SW 1271 (cell line): ENCODE measurements around the gene LGR6.

Experiments used
- DNase-seq, 2 experiments: peaks; one replicate each; lab custom pipeline; 2025; lab: John Stamatoyannopoulos, UW

The LGR6 gene

GRCh38 chr1:202288177-202288576 lies 94.6 kb downstream of the LGR6 start:
- DNase-seq: no peak

DNA sequence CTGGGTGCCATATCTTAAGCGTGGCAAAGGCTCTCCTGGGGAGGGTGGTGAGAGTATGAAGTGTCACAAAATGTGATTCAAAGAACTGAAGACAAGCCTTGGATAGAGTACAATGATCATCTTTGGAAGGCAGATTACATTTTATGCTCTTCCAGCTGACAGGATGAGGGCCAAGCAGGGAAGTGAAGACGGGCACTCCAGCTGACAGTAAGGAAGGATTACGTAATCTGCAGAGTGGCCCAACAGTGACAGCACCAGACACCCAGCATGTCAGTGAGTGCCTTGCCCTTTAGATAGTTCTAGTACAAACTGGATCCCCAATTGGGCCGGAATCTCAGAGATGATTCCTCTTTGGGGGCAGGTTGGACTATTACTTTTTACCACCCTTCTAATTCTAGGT lies 95.4 kb downstream of the LGR6 start:
- DNase-seq: no peak

DNA sequence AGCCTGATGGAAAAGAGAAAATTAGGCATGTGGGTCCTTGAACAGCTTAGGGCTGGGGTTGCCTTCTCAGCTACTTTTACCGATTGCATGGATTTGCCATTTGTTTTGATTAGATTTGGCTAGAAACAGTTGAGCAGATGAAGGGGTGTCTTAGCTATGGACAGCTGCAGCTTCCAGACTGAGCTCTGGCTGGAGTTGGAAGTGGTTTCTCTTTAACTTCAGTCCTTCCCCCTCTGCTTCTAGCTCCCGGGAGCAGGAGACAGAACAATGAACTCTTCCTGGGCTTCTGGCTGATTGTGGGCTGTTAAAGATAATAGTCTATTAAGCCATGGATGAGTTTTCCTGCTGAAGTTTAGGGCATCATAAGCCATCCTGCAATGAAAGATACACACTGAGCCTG lies 97.4 kb downstream of the LGR6 start:
- DNase-seq: no peak

DNA sequence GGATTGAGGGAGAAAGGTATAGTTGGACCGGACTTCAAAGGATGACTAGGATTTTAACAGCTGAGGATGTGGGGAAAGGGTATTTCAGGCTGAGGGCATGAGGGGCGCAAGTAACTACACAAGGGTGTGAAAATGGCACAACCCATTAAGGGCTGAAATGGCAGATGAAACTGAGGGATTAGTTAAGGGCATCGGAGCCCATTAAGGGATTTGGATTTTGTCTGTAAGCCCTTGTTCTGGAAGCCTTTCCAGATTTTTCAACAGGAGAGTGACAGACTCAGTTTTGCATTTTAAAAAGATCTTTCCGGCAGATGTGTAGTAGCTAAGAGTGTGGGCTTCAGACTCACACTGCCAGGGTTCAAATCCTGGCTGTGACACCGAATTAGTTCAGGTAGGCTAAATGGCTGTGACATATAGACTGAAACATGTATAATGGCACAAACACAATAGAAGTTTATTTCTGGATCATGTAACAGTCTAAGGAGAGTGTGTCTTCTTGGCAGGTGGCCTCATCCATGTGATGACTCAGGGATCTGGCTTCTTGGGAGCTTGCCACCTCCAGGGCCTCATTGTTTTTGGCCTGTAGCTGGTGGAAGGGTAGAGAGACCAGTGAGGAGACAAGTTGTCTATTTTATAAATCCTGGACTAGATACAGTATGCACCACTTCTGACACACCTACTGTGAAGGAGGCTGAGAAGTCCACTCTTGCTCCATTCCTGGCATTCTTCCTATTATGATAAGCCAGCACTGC lies 98.5 kb downstream of the LGR6 start:
- DNase-seq: peak in 1 of 2 experiments; percentile 12

- no peak for DNase-seq
Observed at GRCh38 chr1:202292773-202293172, 99.2 kb downstream of the LGR6 start.

- DNase-seq: no peak
Observed at GRCh38 chr1:202293569-202293968, 100.0 kb downstream of the LGR6 start.

GRCh38 chr1:202302166-202302565 lies 108.6 kb downstream of the LGR6 start:
- DNase-seq: no peak

DNA sequence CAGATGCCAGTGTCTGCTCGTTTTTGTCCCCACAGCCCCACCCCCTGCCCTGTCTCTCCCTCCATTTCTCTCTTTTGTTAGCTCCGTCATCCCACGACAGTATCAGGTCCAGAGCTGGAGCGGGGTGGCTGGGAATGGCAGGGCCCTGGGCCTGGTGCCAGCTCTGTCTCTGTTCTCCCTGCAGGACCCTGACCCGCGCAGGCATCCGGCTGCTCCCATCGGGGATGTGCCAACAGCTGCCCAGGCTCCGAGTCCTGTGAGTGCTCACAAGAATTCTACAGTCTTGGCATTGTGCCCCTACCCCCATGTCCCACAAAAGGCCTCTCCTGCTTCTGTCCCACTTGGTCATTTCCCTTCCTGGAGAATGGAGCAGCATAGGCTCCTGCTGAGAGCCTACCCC lies 110.8 kb downstream of the LGR6 start:
- DNase-seq: no peak

DNA sequence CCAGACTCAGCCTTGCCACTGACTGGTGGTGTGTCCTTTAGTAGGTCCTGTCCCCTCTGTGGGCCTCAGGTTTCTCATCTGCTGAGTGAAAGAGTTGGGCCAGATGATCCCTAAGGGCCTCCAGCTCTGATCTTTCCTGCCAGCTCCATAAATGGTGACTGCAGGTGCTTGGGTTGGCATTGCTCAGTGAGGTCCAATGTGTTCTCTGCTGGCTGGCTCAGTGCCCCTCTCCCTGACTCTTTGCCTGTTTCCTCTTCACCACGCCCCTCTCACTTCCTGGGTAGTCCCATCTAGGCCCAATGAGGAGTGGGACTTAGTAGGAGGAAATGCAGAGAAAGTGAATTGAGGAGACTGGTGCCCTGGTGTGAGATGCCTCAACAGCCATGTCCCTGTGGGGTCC lies 111.6 kb downstream of the LGR6 start:
- no peak for DNase-seq

DNA sequence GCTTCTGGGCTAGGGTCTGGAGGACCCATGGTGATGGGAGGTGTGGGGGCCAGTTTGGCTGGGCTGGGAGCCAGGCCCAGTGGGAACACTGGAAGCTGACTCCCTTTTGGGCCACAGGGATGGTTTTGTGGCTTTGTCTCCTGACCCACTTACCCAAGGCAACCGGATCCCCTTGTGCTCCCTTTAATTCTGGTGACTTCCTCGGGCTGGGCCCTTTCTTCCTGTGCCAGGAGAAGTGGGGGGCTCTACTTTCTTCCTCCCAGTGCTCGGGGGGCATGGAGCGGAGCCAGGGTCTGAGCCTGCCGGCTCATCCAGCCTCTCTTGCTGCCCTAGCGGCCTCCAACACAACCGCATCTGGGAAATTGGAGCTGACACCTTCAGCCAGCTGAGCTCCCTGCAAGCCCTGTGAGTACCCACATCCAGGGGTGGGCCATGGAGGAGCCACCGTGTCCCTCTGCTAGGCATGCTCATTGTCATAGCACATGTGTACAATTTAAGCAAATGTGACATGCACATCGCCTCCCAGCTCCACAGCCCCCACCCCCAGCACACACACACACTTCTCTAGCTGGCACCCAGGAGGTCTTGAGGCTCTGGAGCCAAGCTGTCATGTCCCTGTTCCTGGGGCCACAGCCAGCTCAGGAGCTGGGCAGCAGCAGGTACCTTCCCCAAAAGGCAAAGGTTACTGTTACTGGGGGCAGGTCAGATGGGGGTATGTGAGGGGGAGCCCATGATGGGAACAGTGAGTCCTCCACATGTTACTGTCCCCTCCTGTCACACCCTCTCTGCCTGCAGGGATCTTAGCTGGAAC lies 113.1 kb downstream of the LGR6 start:
- DNase-seq: no peak

DNA sequence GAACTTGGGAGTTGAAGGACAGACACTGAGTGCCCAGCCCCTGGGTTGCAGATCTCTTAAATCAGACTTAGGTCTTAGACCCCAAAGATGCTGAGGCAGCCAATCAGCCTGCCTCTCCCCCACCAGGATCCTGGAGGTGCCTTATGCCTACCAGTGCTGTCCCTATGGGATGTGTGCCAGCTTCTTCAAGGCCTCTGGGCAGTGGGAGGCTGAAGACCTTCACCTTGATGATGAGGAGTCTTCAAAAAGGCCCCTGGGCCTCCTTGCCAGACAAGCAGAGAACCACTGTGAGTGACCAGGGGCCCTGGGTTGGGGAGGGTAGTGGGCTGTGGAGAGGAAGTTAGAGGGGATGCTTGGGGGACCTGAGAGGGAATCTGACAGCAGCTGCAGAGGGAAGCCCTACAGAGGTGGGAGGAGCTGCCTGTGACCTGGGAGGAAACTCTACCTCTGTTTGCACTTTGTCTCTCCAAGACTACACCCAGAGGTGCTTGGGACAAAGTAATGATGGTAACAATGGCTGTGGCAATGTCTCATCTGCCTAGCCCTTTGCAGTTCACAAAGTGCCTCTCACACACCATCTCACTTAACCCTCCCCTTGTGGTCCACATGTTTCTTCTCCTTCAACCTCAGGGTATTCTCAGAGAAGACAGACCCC lies 116.6 kb downstream of the LGR6 start:
- DNase-seq: no peak

GRCh38 chr1:202310746-202311145 lies 117.1 kb downstream of the LGR6 start:
- no peak for DNase-seq

DNA sequence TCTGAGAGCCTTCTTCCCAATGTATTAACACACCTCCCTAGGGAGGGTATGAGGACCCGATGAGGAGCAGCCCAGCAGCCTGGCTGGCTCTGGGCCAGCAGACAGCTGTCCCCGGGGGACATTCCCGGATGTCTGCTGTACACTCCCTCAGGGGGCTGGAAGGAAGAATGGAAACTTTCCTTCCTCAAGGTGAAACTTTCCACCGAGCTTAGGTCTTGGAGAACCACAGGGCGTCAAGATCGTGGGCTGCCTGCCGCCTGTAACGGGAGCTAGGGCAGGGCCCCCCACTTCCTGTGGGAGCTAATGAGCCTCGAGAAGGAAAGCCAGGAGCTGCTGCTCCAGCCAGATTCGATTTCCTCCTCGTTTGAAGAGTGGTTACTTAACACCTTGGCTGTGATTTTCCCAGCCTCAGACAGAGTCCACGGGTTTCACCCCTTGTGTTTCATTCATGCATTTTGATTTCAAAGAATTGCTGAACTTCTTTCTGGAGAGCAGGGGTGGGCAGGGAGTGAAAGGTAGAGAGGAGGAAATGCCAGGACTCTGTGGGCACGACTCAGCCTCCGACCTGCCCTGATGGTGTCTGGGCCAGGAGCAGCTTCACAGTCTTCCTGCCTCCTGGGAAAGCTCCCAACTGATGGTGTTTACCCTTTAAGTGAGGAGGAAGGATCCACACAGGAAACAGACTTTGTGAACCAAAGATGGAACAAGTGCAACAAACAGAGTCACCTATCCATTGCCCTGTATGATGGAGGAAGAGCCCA lies 118.5 kb downstream of the LGR6 start:
- DNase-seq: no peak

DNA sequence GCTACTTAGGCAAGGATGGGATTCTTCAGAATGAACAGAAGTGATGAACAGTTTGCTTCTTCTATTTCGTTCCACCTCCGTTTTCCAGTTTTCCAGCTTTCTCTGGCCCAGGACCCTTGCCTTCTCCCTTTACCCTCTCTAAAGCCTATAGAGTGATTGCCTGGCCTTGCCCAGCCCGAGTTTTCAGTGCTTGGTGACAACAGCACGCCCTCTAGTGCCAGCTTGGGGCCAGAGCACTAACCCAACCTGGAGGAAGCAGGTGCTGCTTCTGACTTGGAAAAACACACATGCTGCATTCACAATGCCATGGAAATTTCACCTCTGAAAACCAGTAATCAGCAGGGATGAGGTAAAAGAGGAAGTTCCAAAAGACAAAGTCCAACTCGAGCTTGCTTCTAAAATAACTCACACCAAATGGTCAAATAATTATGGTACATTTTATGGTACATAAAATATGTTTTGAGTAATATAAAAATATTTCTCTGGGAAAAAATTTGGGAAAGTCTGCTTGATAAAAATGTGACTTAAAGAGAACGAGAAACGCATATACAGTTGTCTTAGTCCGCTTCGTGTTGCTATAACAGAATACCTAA lies 122.1 kb downstream of the LGR6 start:
- DNase-seq: peak in 1 of 2 experiments; percentile 45

DNA sequence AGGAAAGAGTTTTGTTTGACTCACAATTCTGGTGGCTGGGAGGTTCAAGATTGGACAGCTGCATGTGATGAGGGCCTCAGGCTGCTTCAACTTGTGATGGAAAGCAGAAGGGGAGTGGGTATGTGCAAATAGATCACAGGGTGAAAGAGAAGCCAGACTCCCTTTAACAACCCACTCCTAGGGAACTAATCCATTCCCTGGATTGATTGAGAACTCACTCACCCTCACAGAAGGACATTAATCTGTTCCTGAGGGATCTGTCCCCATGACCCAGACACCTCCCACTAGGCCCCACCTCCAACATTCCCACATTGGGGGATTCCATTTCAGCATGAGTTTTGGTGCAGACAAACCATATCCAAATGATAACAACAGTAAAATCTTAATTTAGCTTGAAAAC lies 122.6 kb downstream of the LGR6 start:
- no peak for DNase-seq

DNA sequence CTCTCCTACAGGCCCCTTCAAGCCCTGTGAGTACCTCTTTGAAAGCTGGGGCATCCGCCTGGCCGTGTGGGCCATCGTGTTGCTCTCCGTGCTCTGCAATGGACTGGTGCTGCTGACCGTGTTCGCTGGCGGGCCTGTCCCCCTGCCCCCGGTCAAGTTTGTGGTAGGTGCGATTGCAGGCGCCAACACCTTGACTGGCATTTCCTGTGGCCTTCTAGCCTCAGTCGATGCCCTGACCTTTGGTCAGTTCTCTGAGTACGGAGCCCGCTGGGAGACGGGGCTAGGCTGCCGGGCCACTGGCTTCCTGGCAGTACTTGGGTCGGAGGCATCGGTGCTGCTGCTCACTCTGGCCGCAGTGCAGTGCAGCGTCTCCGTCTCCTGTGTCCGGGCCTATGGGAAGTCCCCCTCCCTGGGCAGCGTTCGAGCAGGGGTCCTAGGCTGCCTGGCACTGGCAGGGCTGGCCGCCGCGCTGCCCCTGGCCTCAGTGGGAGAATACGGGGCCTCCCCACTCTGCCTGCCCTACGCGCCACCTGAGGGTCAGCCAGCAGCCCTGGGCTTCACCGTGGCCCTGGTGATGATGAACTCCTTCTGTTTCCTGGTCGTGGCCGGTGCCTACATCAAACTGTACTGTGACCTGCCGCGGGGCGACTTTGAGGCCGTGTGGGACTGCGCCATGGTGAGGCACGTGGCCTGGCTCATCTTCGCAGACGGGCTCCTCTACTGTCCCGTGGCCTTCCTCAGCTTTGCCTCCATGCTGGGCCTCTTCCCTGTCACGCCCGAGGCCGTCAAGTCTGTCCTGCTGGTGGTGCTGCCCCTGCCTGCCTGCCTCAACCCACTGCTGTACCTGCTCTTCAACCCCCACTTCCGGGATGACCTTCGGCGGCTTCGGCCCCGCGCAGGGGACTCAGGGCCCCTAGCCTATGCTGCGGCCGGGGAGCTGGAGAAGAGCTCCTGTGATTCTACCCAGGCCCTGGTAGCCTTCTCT lies 124.6 kb downstream of the LGR6 start:
- no peak for DNase-seq

GRCh38 chr1:202319381-202320080 lies 125.9 kb downstream of the LGR6 start:
- no peak for DNase-seq

- no peak for DNase-seq
Observed at GRCh38 chr1:202320081-202320405, 126.4 kb downstream of the LGR6 start.

DNA sequence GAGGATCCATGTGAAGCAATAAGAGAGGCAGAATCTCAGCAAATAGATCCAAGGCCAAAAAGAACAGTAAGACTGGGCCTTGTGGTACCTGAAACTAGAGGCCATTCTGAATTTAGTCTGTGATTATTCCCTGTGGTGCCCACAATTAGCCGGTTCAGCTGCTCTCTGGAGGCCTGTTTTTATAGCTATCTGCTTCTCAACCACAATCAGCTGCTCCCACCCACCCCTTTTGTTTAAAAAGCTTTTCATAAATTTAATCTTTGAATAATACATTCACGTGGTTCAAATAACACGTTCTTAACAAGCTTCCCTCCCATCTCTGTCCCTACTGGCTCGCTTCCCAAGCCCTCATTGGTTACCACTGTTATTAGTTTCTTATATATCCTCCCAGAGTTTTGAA lies 130.1 kb downstream of the LGR6 start:
- DNase-seq: no peak

GRCh38 chr1:202324646-202325045 lies 131.0 kb downstream of the LGR6 start:
- no peak for DNase-seq
